Endometrial microvascular endothelial cells (primary cell): ENCODE data around the gene UNC93A. TPM values are rescaled to one million over a fixed set of nuclear protein-coding genes. Genes with fewer than 3 reads are reported as not detected.
"Not testable (repeated sequence)": the region's sequence is repeated elsewhere in the genome, so short reads cannot be mapped to it uniquely, and the experiment has no call there.

Source experiments
- in situ Hi-C: cut with HindIII; loops from 2 replicates; pipeline ENCODE4 v1.10.0; 2017; ENCODE audit warnings: low sequenced_read_pairs, low pct_unique_long_range_greater_than_20kb; ENCODE audit errors: inconsistent ontology term
- total RNA-seq: library from RNA; depleted of rRNA; stranded (reverse); fragments of >200 nt; gene quantifications from one replicate; pipeline ENCODE4 v1.2.3, GENCODE V29; 2015; ENCODE audit errors: inconsistent ontology term

UNC93A gene
- total RNA-seq, 1 donor from 2014 or later: not detected

DNA sequence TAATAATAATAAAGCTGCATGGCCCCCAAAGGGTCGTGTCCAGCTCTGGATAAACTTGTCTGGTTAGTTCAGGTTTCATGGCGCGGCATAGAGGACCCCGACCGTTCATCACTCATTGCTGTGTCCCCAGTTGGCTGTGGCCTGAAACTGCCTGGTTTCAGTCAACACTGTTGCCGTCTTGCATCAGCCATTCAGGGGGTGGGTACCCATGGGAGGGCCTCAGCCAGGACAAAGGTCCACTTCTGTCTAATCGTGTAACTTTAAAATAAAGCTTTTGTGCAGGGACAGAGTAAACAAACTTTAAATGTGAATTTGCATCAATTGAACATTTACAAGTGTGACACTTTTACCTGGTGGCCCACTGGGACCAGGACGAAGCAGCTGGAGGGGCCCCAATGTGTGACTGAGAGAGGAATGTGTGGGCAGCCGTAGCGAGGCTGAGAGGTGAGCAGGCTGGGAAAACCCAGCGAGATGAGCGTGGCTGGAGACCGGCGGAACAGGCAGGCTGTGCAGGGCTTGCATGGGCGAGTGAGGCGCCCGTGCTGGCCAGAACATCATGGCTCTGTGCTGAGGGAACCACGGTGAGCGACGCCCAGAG lies 22.3 kb upstream of the UNC93A start:
- in situ Hi-C loops: no loop called here

DNA sequence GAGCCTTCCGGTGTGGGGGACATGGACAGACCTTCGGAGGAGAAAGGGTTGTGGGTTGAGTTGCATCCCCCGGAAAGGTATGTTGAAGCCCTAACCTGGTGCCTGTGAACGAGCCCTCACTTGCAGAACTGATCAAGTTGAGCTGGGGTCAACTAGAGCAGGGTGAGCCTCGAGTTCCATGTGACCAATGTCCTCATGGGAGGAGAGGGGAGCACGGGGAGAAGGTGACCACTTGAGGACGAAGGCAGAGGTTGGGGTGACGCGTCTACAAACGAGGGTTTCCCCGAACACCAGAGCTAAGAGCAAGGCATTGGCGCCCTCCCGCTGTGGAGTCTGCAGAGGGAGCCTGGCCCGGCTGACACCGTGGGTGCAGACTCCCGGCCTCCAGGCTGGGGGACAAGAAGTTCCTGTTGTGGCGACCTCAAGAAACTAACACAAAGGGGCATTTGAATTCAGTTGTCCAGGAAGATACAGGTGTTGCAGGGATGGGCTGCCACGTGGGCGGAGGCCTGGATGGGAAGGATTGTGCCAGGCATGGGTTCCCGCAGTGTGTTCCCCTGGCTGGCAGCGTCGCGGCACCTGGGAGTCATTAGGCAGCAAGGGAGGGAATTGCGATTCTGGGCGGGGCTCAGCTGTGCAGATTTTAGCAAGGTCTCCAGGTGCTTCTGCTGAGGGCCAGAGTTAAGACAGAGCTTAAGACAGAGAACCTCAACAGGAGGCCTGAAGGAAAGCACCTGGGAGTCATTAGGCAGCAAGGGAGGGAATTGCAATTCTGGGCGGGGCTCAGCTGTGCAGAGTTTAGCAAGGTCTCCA lies 20.4 kb upstream of the UNC93A start:
- in situ Hi-C loops: no loop called here

DNA sequence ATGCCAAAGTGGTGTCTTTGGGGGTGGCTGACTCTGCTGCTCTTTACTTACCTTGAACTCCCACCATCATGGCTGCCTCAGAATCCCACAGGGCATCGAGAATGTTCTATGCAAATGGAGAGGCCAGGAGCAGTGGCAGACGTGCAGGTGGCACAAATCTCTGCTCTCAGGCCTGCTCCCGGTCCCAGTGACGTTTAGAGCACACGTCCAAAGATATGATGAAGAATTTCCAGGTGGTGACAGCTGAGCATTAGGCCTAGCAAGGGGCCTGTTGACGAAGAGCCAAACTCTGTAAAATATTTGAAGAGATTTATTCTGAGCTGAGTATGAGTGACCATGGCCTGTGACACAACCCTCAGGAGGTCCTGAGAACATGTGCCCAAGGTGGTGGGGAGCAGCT lies 19.0 kb upstream of the UNC93A start:
- in situ Hi-C loops: no loop called here

DNA sequence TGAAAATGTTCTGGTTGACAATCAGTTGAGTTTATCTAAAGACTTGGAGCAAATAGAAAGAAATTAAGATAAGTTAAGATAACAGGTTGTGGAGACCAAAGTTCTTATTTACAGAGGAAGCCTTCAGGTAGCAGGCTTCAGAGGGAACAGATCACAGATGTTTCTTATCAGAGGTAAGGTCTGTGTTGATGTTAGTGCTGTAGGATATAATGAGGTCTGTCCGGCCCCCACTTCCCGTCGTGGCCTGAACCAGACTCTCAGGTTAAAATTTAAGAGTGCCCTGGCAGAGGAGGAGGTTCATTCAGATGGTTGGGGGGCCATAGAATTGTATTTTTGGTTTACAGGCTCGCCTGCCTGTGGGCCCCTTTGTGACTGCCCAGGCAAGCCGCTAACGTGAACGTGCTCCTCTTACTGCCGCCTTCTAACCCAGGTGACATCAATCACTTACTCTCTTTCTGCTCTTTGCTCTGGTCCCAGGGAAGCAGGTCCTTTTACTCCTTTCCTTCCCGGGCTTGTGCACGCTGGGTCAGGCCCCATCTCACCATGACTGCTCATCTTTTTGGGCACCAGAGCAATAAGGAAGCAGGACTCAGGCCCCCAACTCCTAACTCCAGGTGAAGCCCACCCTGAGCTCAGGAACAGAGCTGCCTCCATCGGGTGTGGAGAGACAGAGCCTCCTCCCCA lies 18.3 kb upstream of the UNC93A start:
- in situ Hi-C loops: no loop called here

DNA sequence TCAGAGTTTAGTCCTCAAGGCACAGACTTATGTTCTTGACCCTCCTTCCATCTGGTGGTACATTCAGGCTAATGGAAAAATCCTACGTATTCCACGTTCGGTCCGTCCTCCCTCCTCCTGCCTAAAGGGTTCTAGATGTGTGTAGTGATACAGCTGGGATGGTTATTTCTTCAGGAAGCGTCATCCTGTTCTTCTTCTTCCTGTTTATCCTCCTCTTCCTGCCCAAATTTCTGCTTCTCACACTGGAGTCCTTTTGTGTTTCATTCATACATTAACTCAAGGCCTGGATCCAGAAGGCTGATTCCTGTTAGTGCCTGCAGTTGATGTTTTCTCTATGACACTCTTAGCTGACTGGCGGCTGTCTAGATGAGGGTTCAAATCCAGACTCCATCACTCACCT lies 16.8 kb upstream of the UNC93A start:
- in situ Hi-C loops: no loop called here

DNA sequence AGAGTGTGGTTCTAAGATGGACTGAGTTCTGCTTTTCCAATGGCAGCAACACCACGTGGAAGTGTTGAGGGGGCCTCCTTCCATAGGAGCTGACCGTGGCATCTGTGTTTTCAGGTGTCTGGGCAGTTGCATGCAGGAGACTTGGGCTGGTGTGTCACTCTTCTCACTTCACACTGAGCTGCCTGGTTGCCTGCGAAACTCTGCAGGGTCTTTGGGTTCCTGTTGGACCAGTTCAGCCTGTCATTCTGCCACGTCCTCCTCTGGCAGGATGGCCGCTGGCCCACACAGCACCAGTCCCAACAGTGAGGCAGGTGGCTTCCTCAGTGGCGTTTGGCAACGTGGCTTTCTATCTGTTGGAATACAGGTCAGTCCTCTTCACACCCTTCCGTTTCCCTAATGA lies 16.1 kb upstream of the UNC93A start:
- in situ Hi-C loops: no loop called here

DNA sequence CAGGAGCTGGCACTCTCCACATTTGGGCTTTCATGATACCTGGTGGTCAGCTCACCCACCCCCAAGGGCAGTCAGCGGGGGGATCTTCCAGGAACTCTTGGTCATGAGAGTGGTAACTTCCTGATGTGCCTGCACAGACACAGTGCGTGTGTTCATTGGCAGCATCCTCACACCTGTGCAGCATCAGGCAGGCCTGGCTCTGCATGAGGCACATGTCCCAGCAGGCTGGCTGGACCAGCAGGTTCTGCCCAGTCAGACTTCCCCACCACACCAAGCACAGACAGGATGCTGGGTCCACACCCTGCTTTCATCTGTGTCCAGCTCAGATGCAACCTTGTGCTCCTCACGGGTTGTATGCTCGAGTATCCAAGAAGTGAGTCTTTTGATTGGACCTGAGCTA lies 15.7 kb upstream of the UNC93A start:
- in situ Hi-C loops: no loop called here

DNA sequence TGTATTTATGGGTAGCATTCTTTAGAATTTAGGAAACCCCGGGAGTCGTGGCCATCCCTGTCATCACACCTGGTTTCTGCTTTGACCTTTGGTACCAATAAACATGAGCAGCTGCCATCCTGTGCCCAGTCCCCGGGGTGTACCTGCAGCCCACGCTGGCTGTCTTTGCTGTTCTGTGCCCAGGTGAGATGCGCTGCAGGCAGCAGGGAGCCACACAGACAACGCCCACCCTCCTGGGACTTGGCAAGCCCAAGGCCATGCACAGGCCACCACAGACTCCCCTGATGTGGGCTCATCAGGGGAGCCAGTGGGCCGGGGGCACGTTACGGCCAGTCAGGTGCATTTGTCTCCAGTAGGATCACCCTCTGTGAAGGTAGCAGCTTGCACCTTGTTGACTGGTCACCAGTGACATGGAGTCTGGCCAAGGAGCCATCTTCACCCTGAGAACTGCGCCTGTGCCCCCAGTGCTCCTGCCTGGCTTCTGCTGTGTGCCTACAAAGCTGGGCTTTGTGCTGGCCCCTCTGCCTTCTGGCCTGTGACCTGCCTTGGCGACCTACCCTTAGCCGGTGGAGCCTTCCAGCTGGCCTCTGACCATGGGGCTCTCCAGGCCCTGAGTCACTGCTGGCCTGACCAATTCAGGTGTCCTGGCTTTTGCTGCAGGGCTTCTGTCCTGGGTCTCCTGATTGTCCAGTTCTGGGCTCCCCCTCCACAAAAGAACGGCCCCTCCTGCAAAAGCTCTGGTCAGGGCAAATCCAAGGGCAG lies 14.2 kb upstream of the UNC93A start:
- in situ Hi-C loops: no loop called here

DNA sequence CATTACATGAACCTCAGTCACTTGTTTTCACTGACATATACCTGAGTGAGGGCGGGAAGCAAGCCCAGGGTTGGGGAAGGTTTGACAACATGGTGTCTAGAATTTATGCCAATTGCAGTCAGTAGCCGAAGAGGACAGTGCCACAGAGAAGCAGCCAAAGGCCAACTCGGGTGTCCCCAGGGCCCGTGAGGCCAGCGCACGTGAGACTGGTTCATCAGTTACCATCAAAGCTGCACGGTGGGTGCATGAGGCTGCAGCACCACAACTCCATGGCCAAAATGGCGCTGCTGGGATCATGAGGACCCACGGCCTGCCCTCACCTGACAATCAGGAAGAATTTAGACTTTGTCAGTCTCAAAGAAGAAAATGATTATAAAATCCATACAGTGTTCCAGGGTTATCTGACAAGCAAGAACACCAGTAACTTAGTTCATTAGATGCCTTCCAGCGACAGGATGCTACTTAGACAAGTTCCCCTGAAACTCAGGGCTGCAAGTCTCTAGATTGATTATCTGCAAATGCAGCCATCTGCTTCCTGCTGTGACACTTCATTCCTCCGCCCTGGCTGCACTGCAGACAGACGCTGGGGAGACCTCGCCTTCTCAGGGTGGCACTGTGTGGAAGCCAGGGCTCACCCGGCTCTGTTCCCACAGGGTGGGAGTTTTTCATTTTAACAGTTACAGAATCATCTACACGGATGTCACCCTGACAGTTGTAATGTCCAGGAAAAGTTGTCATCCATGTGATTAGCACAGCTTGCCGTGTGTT lies 12.8 kb upstream of the UNC93A start:
- in situ Hi-C loops: not testable (repeated sequence)

DNA sequence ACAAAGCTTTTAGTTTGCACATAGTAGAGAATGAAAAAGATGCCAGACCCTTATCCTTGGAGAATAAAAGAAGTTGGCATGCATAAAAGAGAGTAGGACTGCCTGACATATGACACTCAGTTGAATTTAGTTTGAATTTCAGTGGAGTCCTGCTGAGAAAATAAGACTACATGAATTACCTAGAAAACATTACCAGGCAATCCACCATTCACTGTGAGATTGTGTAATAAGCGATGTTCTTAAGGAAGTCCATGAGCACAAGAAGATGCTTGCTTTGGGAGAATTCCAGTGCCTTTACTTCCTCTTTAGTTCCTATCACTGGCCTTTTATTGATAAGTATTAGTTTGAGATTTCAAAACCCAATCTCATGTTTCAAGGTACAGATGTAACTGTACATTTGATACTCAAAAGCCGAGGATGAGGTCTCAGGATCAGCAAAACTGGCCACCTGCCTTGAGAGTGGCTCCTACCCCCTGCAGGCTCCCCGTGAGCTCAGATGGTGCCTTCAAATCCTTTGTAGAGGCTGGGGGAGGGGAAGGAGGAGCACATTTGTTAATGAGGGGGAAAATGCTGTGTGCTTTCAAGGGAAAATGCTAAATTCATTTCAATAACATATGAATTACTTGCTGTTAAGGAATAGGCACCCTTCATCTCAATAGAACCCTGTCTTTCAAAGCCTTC lies 11.2 kb upstream of the UNC93A start:
- in situ Hi-C loops: no loop called here

DNA sequence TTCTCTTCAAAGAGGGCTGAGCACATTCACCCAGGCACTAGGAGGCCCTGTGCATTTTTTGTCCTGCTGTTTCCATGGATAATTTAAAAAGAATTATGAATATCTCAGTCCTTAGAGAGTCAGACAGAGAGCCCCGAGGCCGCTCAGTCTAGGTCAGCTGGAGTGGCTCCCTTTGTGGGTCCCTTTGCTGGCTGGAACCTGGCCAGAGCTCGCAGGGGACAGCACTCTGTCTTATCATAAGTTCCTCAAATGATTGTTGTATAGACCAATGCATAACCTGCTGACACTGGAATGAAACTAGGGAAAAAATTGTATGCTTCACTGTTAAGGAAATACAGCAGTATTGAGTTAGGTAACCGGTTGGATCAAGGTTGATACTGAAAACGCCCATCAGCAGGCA lies 10.6 kb upstream of the UNC93A start:
- in situ Hi-C loops: not testable (repeated sequence)

DNA sequence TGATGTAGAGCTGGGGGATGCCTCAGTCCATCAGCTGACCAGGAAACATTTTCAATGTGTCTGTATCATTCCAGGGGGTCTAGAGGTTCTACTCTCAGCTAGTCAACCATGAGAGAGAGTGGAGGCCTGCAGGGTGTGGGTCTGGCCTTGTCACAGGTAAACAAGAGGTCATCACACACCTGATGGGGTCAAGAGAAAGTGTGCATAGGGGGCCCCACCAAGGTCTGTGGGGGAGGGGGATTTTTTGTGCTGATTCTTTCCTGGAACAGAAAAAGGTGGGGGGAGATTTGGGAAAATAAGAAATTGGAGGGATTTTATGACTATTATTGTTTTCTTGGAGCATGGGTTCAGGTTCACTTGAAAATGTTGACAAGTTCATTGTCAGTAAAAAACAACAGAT lies 8.9 kb upstream of the UNC93A start:
- in situ Hi-C loops: no loop called here

DNA sequence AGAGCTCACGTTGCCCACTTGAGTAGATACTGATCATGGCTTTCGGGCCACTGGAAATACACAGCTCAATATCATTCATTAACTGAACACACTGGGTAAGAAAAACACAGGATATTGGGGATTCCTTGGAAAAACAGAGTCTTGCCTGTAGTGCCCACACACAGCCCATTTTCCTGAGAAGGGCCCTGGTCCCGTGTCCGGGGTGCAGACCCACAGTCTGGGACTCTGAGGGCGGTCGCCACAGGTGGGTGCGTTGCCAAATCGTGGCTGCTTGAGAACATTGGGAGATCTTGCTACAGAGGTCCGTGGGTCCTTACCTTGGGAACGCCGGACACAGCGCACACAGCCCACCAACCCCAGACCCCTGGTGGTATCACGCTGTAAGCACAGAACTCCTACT lies 6.5 kb upstream of the UNC93A start:
- in situ Hi-C loops: not testable (repeated sequence)

DNA sequence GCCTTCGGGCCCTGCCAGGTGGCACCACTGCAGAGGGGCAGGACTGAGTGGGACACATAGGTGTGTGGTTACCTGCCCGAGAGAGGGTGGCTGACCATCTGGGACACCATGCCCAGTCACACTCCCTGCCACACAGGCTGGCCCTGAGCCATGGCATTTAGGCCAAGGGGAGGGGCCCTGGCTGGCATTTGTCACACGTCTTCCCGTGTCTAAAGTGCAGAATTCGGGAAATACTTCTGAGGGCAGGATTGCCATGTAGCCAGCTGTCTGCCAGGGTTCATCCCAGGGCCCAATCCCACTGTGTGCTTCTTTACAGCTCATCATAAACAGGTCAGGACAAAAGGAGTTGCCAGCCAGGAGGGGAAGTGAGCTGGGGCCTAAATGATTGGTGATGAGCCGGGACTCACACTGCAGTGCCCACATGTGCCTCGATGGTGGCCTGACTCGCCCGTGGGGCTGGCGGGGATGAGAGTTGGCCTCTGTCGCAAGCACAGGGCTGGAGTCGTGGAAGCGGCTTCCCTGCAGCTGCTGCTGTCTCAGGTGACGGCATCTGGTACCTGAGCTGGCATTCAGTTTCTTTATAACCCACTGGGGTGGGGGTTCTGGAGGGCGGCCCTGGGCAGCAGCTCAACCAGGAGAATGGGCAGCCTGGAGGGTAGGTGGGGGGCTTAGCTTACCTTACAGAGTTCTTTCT lies 5.9 kb upstream of the UNC93A start:
- in situ Hi-C loops: no loop called here

DNA sequence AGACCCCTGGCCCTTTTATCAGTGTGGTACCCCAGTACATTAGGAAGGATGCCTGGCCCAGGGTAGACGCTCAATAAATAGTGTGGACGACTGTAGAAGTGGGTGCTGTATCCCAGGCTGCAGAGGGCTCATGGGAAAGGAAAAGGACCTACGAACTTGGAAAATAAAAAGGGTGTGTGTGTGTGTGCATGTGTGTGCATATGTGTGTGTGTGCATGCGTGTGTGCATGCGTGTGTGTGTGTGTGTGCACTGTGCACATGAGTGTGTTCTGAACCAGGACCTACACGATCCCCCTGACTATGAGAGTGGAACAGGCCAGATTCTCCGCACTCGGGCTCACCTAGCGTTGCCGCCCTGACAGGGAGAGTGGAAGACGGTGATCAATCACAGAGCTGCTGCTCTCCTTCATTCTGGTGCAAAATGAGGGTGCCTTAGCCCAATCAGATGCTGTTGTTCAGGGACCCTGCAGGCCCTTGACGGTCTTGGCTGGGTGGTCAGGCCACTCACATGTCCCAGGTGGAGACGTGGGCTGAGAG lies 3.5 kb upstream of the UNC93A start:
- in situ Hi-C loops: no loop called here

DNA sequence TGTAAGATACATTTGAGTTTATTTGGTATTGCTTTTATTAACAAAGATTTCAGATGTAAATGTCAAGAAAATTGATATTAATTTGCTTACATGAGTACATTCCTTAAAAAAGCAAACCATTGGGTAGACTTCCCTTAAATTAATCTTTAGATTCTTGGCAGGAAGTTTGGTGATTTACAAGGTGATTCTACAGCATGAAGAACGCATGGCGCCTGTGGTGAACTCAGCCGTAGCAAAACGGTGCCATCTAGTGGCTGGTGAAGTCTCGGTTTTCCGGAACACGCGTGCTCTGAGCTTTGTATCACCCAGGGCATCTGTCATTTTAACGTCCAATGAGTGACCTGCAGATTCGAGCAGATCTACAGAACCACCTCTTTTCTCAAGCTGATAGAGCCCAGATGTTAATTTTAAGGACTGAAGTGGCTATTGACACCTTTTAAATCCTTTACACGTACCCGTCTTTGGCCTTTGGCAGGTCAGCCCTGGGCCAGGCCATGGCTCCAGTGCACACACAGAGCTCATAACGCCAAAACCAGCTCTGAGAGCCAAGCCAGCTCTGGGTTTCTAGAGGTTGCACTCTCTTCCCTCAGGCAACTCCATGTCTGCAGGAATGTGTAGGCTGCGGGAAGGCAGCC lies 2.4 kb upstream of the UNC93A start:
- in situ Hi-C loops: not testable (repeated sequence)

DNA sequence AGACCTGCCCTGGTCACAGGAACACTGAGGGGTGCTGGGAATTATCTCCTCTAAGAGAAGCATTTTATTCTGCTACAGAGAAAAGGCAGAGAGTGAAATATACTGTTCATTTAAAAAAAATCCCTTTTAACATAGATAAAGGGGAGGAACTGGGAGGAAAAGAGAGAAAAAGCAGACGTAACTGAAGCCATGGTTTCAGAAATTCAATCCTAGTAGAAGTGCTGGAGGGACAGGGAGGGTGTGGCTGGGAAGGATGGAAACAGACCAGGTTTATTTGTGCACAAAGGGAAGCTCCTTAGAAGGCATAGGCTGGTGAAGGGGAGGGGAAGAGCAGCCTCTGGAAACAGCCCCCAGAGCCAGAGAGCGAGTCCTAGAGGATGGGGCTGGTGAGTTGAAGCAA lies 1.8 kb upstream of the UNC93A start:
- in situ Hi-C loops: not testable (repeated sequence)
